Lung (tissue), 12 donors: Measurements from ENCODE around the gene ATP8B1. TPM values are rescaled to one million over a fixed set of nuclear protein-coding genes. Genes with fewer than 3 reads are reported as not detected.

Experiments
- ATAC-seq: fragments of 200-7000 bp; cut with Tn5 transposase; one replicate; pipeline ENCODE4 v1.9.1; 2020; ENCODE audit warnings: moderate number of reproducible peaks; ENCODE audit not compliant: insufficient read depth, low FRiP score
- DNase-seq, 3 donors: peaks; one replicate each; pipeline ENCODE4 v3.0.0-alpha.2; 2013 to 2017
- H3K27ac ChIP-seq, 2 donors: one replicate each; pipeline ENCODE4 v1.5.1; 2013; ENCODE audit warnings: mild to moderate bottlenecking in 2 of 2, moderate library complexity in 2 of 2, control low read depth in 1 of 2, inconsistent platforms in 1 of 2, low read depth in 1 of 2, low read length in 1 of 2
- H3K27me3 ChIP-seq, 3 donors: one replicate each; pipeline ENCODE4 v1.5.1; 2013; ENCODE audit warnings: low read length in 2 of 3; ENCODE audit not compliant: control insufficient read depth in 3 of 3, insufficient read depth in 3 of 3
- H3K36me3 ChIP-seq, 4 donors: one replicate each; pipeline ENCODE4 v1.5.1; 2013; ENCODE audit warnings: low read length in 4 of 4, mild to moderate bottlenecking in 1 of 4, moderate library complexity in 1 of 4; ENCODE audit not compliant: control insufficient read depth in 4 of 4, insufficient read depth in 4 of 4
- H3K4me1 ChIP-seq, 5 donors: one replicate each; pipeline ENCODE4 v1.5.1; 2013; ENCODE audit warnings: low read length in 5 of 5, mild to moderate bottlenecking in 2 of 5, moderate library complexity in 1 of 5; ENCODE audit not compliant: control insufficient read depth in 5 of 5, insufficient read depth in 5 of 5
- H3K4me3 ChIP-seq: one replicate; pipeline ENCODE4 v1.5.1; 2013; ENCODE audit warnings: mild to moderate bottlenecking, control low read depth, moderate library complexity
- H3K9ac ChIP-seq, 2 donors: one replicate each; pipeline ENCODE4 v1.5.1; 2013; ENCODE audit warnings: low read length in 2 of 2, control low read depth in 1 of 2; ENCODE audit not compliant: insufficient read depth in 1 of 2
- H3K9me3 ChIP-seq, 4 donors: one replicate each; pipeline ENCODE4 v1.5.1; 2013; ENCODE audit warnings: low read length in 3 of 4, mild to moderate bottlenecking in 1 of 4, moderate library complexity in 1 of 4; ENCODE audit not compliant: control insufficient read depth in 4 of 4, insufficient read depth in 3 of 4
- WGBS, 2 donors: extraction: QIAGEN DNeasy Blood & Tissue Kit; methylation state at CpG; one replicate each; pipeline ENCODE4 v1.1.7; 2013; 5-methylcytosine and 5-hydroxymethylcytosine counted together
- polyA plus RNA-seq, 2 donors: library from polyadenylated mRNA; stranded (reverse); fragments of 200-250 nt; gene quantifications; one replicate each; pipeline ENCODE4 v1.2.1, GENCODE V29; 2013
- total RNA-seq, 2 donors: library from RNA; depleted of rRNA in 1 of 2; stranded (reverse); fragments of >200 nt in 1 of 2; gene quantifications; one replicate each; pipeline ENCODE4 v1.2.1, GENCODE V29; 2014 to 2021
- TF ChIP-seq, protein P1 (sequence below): IDR thresholded peaks from 2 replicates; pipeline ENCODE4 v1.5.1; 2012; ENCODE audit warnings: mild to moderate bottlenecking; ENCODE audit errors: control extremely low read depth, extremely low read depth
- donor health status: control.
- donor health status: control.
- donor health status: Bipolar disorder and iron deficiency.
- donor health status: healthy.
- donor health status: DM: yes; HTN: yes; CAD: no.

ATP8B1 gene
- total and polyA plus RNA-seq, 4 donors = 7.3 to 42.0 (median 18.2) TPM

DNA sequence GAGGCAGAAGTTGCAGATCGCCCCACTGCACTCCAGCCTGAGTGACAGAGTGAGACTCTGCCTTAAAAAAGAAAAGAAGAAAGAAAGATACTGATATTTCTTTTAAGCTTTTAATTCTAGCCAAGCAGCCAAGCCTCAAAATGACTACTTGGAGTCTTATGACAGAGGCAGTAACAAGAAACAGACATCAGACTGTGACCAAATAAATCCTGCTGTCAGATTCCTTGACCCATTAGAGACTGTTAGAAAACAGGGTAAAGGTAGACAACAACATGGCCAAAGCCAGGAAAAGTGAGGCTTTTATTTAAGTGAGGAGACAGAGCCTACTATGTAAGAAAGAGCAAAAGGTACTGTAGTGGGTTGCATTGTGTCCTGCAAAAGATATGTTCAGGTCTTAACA lies 98.1 kb downstream of the ATP8B1 start:
- H3K27ac ChIP-seq = no peak overlapping the region
- WGBS, 2 donors = 100% methylated on average over 1 of the region's 1 CpG
- peaks cover 0 to 6% (median 0%) of the 10 kb centered on the region in 5 donors for H3K4me1 ChIP-seq
- no peak overlapping the region for H3K9ac ChIP-seq
- DNase-seq (no peak), ATAC-seq (no peak)
- no peaks in the 10 kb centered on the region for H3K27me3 ChIP-seq
- H3K4me3 ChIP-seq = no peak overlapping the region
- no peaks in the 10 kb centered on the region for H3K9me3 ChIP-seq
- TF ChIP-seq, protein P1, sequence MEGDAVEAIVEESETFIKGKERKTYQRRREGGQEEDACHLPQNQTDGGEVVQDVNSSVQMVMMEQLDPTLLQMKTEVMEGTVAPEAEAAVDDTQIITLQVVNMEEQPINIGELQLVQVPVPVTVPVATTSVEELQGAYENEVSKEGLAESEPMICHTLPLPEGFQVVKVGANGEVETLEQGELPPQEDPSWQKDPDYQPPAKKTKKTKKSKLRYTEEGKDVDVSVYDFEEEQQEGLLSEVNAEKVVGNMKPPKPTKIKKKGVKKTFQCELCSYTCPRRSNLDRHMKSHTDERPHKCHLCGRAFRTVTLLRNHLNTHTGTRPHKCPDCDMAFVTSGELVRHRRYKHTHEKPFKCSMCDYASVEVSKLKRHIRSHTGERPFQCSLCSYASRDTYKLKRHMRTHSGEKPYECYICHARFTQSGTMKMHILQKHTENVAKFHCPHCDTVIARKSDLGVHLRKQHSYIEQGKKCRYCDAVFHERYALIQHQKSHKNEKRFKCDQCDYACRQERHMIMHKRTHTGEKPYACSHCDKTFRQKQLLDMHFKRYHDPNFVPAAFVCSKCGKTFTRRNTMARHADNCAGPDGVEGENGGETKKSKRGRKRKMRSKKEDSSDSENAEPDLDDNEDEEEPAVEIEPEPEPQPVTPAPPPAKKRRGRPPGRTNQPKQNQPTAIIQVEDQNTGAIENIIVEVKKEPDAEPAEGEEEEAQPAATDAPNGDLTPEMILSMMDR = no peak
- H3K36me3 ChIP-seq = peaks cover 0 to 13% (median 2%) of the 10 kb centered on the region in 4 donors

DNA sequence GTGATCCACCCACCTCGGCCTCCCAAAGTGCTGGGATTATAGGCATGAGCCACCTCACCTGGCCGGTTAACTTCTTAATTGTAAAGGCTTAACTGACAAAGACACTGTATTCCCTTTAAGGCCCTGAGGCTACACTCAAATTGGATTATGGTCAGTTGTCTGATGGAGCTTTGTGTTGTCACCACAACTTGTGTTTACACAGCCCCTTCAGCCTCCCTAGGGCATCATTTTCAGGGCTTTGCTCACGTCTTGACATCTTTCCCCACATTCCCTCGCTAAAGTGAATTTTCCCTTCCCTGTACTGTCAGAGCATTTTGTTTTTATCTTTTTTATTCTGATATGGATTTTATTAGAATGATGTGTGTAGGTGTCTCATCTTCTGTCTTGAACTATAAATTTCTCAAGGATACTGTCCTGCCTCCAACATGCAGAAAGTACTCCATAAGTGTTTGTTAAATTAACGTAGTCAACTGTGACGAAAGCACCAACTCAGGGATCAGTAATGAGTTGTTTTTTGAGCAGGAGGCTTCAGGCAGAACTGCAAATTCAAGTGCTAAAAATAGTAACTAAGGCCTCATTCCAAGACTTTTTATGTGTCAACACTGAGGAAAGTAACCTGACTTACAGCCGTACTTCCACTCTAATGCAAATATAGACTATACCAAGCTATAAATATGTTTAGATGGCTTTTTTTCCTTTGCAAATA lies 104.4 kb downstream of the ATP8B1 start:
- WGBS, 2 donors = 66 to 80% methylated on average over 7 of the region's 7 CpGs
- Histone ChIP-seq H3K27ac (peak overlapping the region; percentile 23 to 51), H3K27me3 (no peaks in the 10 kb centered on the region), H3K36me3 (peaks cover 0 to 13% (median 4%) of the 10 kb centered on the region in 4 donors), H3K4me3 (no peak overlapping the region), H3K4me1 (peaks cover 0 to 9% (median 3%) of the 10 kb centered on the region in 5 donors), H3K9me3 (no peaks in the 10 kb centered on the region), H3K9ac (no peak overlapping the region)
- no peak for ATAC-seq
- peak in 2 of 3 donors; percentile 41 to 73 for DNase-seq
- TF ChIP-seq, protein P1 = no peak

DNA sequence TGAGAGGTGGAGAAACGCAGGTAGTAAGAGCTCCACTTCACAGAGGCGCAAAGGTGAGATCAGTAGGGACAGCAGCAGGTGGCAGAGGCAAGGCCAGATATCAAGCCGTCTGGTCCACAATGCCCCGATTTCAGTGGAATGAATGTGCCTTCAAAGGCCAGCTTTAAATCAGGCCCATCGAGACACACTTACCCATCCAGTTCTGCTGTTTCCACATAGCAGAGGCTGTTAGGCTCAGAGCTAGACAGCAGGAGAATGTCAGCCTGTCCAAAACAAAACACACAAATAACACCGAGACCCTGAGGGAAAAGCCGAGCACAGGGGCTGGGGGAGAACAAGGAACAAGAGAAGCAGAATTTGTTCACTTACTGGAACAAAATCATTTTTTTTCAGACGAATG lies 105.7 kb downstream of the ATP8B1 start:
- DNase-seq (peak in 1 of 3 donors; percentile 41), ATAC-seq (no peak)
- Histone ChIP-seq H3K36me3 (peaks cover 0 to 13% (median 4%) of the 10 kb centered on the region in 4 donors), H3K27me3 (no peaks in the 10 kb centered on the region), H3K9ac (no peak overlapping the region), H3K4me3 (no peak overlapping the region), H3K9me3 (no peaks in the 10 kb centered on the region), H3K4me1 (peaks cover 0 to 9% (median 4%) of the 10 kb centered on the region in 5 donors), H3K27ac (no peak overlapping the region)
- whole genome bisulfite sequencing, 2 donors = 90 to 92% methylated on average over 8 of the region's 8 CpGs
- TF ChIP-seq, protein P1 = no peak
